Testis (tissue), 2 donors: Measurements from ENCODE around the gene CSHL1.
"Not testable (repeated sequence)": the region's sequence is repeated elsewhere in the genome, so short reads cannot be mapped to it uniquely, and the experiment has no call there.

Source experiments
- POLR2A ChIP-seq: fragments of 450-650 bp; IDR thresholded peaks from one replicate; pipeline ENCODE4 v1.6.1; 2017; ENCODE audit warnings: antibody characterized with exemption, mild to moderate bottlenecking, moderate library complexity
- TF ChIP-seq, protein P1 (sequence below), 3 experiments: fragments of 450-650 bp in 2 of 3; fragments of 200-600 bp in 1 of 3; sonication (generic) in 1 of 3; IDR thresholded peaks; one replicate each; pipeline ENCODE4 v1.5.1; 2016 to 2019; ENCODE audit warnings: antibody characterized with exemption in 3 of 3, mild to moderate bottlenecking in 2 of 3, moderate library complexity in 1 of 3

DNA sequence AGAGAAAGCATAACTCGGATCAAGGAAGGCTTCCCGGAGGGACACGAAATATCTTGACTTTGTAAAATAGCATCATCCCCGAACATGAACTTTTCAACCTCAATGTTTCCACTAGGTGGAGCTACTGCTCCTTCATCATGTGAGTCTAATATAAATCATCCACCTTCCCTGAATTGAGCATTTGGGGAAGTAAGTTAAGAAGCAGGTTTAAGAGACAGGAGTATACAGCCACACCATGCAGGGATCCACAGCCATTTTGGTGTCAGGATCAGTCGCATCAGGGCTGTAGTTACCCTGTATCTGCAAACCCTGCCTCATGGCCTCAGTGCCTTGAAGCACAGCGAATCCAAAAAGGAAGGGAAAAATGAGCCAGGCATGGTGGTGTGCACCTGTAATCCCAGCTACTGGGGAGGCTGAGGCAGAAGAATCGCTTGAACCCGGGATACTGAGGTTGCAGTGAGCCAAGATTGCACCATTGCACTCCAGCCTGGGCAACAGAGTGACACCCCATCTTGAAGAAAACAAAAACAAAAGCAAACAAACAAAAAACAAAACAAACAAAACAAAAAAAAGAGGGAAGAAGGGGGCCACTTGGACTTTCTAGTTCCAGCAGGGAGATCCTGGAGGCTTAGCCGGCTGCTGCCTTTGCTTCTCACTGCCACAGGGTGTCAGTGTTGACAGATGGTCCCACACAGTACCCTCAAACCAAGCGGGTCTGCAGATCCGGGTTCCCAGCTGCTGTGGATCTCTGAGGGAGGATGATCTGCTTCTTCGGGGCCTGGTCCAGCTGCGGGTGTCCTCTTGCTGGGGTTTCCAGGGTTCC is 21.8 kb downstream of the CSHL1 start:
- TF ChIP-seq, protein P1, sequence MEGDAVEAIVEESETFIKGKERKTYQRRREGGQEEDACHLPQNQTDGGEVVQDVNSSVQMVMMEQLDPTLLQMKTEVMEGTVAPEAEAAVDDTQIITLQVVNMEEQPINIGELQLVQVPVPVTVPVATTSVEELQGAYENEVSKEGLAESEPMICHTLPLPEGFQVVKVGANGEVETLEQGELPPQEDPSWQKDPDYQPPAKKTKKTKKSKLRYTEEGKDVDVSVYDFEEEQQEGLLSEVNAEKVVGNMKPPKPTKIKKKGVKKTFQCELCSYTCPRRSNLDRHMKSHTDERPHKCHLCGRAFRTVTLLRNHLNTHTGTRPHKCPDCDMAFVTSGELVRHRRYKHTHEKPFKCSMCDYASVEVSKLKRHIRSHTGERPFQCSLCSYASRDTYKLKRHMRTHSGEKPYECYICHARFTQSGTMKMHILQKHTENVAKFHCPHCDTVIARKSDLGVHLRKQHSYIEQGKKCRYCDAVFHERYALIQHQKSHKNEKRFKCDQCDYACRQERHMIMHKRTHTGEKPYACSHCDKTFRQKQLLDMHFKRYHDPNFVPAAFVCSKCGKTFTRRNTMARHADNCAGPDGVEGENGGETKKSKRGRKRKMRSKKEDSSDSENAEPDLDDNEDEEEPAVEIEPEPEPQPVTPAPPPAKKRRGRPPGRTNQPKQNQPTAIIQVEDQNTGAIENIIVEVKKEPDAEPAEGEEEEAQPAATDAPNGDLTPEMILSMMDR (IDR thresholded peaks at IDR 0.05) = peak in 2 of 3 experiments; percentile 38 to 48
- TF ChIP-seq POLR2A = not testable (repeated sequence)
